Measurements from ENCODE around the gene PGM3.

The PGM3 gene

DNA sequence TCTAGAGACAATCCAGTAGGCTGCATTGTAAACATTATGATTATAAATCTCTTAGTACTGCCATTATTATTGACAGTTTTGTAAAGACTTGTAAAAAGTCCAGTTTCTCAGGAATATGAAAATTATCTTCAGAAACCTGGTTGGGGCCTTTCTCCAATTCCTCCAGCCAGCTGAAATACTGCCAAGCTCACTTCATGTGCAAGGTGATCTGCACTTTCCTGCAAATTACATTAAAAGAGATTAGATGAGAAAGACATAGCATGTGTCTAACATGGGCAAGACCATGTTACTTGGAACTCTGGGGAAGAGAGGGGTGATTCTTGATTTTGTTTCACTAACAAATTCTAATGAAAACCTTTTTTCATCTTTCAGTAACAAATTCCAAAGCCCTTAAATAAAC is 24.0 kb downstream of the PGM3 start:
- Histone ChIP-seq H3K4me2 (ENCODE audit: low read length) (no peak overlapping the region), H3K9me3 (ENCODE audit: insufficient read depth, low read length) (no peaks in the 10 kb centered on the region), H3K4me1 (ENCODE audit: low read length) (no peaks in the 10 kb centered on the region), H3K27me3 (ENCODE audit: low read depth, low read length) (no peaks in the 10 kb centered on the region), H3K36me3 (replicated peaks; ENCODE audit: low read depth, low read length) (peaks cover 80% of the 10 kb centered on the region), H3K27ac (ENCODE audit: low read length) (no peak overlapping the region), H3K9ac (ENCODE audit: low read length) (no peak overlapping the region), H3K4me3 (ENCODE audit: low read length) (no peak overlapping the region), H3K79me2 (ENCODE audit: low read length) (no peaks in the 10 kb centered on the region), H4K20me1 (ENCODE audit: insufficient read depth, low read length) (no peaks in the 10 kb centered on the region), H2AFZ (ENCODE audit: low read depth, low read length) (no peak overlapping the region)
- TF ChIP-seq, protein P1, sequence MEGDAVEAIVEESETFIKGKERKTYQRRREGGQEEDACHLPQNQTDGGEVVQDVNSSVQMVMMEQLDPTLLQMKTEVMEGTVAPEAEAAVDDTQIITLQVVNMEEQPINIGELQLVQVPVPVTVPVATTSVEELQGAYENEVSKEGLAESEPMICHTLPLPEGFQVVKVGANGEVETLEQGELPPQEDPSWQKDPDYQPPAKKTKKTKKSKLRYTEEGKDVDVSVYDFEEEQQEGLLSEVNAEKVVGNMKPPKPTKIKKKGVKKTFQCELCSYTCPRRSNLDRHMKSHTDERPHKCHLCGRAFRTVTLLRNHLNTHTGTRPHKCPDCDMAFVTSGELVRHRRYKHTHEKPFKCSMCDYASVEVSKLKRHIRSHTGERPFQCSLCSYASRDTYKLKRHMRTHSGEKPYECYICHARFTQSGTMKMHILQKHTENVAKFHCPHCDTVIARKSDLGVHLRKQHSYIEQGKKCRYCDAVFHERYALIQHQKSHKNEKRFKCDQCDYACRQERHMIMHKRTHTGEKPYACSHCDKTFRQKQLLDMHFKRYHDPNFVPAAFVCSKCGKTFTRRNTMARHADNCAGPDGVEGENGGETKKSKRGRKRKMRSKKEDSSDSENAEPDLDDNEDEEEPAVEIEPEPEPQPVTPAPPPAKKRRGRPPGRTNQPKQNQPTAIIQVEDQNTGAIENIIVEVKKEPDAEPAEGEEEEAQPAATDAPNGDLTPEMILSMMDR (IDR thresholded peaks at IDR 0.05; ENCODE audit: low read depth, low read length) = no peak
- no peak for TF ChIP-seq EZH2phosphoT487 (IDR thresholded peaks at IDR 0.05; ENCODE audit: low read depth)

DNA sequence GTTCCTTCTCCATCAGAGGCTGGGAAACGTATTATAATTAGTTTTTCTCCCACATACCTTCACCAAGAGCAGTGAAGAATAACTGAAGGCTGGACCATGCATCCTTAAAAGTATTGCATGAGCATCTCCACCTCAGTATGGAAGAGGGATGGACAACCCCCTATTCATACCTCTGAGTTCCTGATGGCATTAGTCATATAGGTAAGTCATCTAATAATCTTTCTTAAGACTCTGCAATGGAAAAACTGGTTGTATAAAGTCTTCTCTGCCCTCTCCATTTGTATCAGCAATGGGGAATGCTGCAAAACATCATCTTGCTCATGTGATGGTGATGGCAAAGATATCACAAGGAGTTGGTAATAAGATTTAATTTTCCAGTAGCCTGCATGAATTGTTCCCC is 24.5 kb downstream of the PGM3 start:
- Histone ChIP-seq H3K9me3 (ENCODE audit: insufficient read depth, low read length) (no peaks in the 10 kb centered on the region), H3K4me3 (ENCODE audit: low read length) (no peak overlapping the region), H3K4me1 (ENCODE audit: low read length) (no peaks in the 10 kb centered on the region), H3K27me3 (ENCODE audit: low read depth, low read length) (no peaks in the 10 kb centered on the region), H4K20me1 (ENCODE audit: insufficient read depth, low read length) (no peaks in the 10 kb centered on the region), H3K79me2 (ENCODE audit: low read length) (no peaks in the 10 kb centered on the region), H3K9ac (ENCODE audit: low read length) (no peak overlapping the region), H3K27ac (ENCODE audit: low read length) (no peak overlapping the region), H3K36me3 (replicated peaks; ENCODE audit: low read depth, low read length) (peaks cover 84% of the 10 kb centered on the region), H2AFZ (ENCODE audit: low read depth, low read length) (no peak overlapping the region), H3K4me2 (ENCODE audit: low read length) (no peak overlapping the region)
- TF ChIP-seq EZH2phosphoT487 (IDR thresholded peaks at IDR 0.05; ENCODE audit: low read depth) = no peak
- TF ChIP-seq, protein P1 (IDR thresholded peaks at IDR 0.05; ENCODE audit: low read depth, low read length) = no peak

DNA sequence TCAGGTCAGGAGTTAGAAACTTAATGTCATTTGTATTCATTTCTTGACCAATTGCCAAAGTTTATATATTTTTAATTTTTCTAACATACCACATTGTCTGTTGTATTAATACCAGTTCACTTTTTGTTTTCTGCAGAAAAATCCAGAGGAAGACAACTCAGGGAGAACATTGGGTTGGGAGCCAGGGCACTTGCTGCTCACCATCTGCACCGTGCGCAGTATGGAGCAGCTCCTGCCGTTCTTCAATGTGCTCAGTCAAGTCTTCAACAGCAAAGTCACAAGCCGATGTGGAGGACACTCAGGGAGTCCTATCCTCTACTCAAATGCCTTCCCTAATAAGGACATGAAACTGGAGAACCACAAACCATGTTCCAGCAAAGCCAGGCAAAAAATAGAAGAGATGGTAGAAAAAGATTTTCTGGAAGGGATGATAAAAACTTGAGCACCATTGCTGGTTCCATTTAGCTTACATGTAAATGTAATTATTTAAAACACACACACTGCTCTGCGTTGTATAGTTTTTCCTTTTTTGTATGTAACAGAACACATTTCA is 25.3 kb downstream of the PGM3 start:
- peaks cover 82% of the 10 kb centered on the region for H3K36me3 ChIP-seq (replicated peaks; ENCODE audit: low read depth, low read length)
- H3K4me2 ChIP-seq (ENCODE audit: low read length) = no peak overlapping the region
- no peak overlapping the region for H3K27ac ChIP-seq (ENCODE audit: low read length)
- H4K20me1 ChIP-seq (ENCODE audit: insufficient read depth, low read length) = no peaks in the 10 kb centered on the region
- H3K27me3 ChIP-seq (ENCODE audit: low read depth, low read length) = no peaks in the 10 kb centered on the region
- H2AFZ ChIP-seq (ENCODE audit: low read depth, low read length) = no peak overlapping the region
- no peaks in the 10 kb centered on the region for H3K4me1 ChIP-seq (ENCODE audit: low read length)
- no peaks in the 10 kb centered on the region for H3K79me2 ChIP-seq (ENCODE audit: low read length)
- H3K4me3 ChIP-seq (ENCODE audit: low read length) = no peak overlapping the region
- TF ChIP-seq, protein P1 (IDR thresholded peaks at IDR 0.05; ENCODE audit: low read depth, low read length) = no peak
- no peak for TF ChIP-seq EZH2phosphoT487 (IDR thresholded peaks at IDR 0.05; ENCODE audit: low read depth)
- H3K9me3 ChIP-seq (ENCODE audit: insufficient read depth, low read length) = no peaks in the 10 kb centered on the region
- no peak overlapping the region for H3K9ac ChIP-seq (ENCODE audit: low read length)

DNA sequence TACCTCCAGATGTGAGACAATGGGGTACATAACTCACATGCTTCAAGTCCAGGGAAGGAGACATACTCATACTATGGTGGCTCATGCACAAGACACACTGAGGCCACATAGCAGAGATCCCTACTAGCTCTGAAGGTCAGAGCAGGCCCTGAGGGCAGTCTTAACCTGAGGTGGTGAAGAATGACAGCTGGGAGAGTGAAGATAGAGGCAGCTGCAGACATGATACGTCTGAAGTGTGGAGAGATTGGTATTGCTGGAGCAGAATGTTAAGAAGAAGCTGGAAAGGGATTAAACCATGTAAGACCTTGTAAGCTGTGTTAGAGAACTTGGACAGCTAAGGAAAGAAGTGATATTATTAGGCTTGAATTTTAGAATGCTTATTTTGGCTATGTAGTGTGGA is 32.9 kb downstream of the PGM3 start:
- Histone ChIP-seq H3K4me1 (ENCODE audit: low read length) (no peaks in the 10 kb centered on the region), H3K9ac (ENCODE audit: low read length) (no peak overlapping the region), H3K4me2 (ENCODE audit: low read length) (no peak overlapping the region), H3K36me3 (replicated peaks; ENCODE audit: low read depth, low read length) (peaks cover 46% of the 10 kb centered on the region), H3K9me3 (ENCODE audit: insufficient read depth, low read length) (no peaks in the 10 kb centered on the region), H3K27me3 (ENCODE audit: low read depth, low read length) (no peaks in the 10 kb centered on the region), H4K20me1 (ENCODE audit: insufficient read depth, low read length) (no peaks in the 10 kb centered on the region), H3K79me2 (ENCODE audit: low read length) (no peaks in the 10 kb centered on the region), H3K4me3 (ENCODE audit: low read length) (no peak overlapping the region), H2AFZ (ENCODE audit: low read depth, low read length) (no peak overlapping the region), H3K27ac (ENCODE audit: low read length) (no peak overlapping the region)
- no peak for TF ChIP-seq EZH2phosphoT487 (IDR thresholded peaks at IDR 0.05; ENCODE audit: low read depth)
- TF ChIP-seq, protein P1 (IDR thresholded peaks at IDR 0.05; ENCODE audit: low read depth, low read length) = no peak
